K562 (cell line): Measurements from ENCODE around the gene ARFRP1. TPM values are rescaled to one million over a fixed set of nuclear protein-coding genes. Genes with fewer than 3 reads are reported as not detected.

ENCODE experiments used
- AFF1 ChIP-seq, 2 experiments: fragments of 450-650 bp; IDR thresholded peaks; 2 replicates each; pipeline ENCODE4 v1.6.1; 2018; ENCODE audit warnings: mild to moderate bottlenecking in 2 of 2, low read depth in 1 of 2; ENCODE audit not compliant: partially characterized antibody in 2 of 2
- HMBOX1 ChIP-seq: sonication (generic); IDR thresholded peaks from 2 replicates; pipeline ENCODE4 v1.6.1; 2016
- KDM4B ChIP-seq, 2 experiments: fragments of 450-650 bp in 1 of 2; sonication (generic) in 1 of 2; IDR thresholded peaks; 2 replicates each; pipeline ENCODE4 v1.6.1; 2016 to 2017; ENCODE audit warnings: borderline replicate concordance in 2 of 2, antibody characterized with exemption in 1 of 2, low read depth in 1 of 2, mild to moderate bottlenecking in 1 of 2
- NR0B1 ChIP-seq: fragments of 450-650 bp; IDR thresholded peaks from one replicate; pipeline ENCODE4 v1.6.1; 2018; ENCODE audit warnings: mild to moderate bottlenecking, moderate library complexity; ENCODE audit not compliant: partially characterized antibody
- RFX1 ChIP-seq: fragments of 450-650 bp; IDR thresholded peaks from 2 replicates; pipeline ENCODE4 v1.6.1; 2016; ENCODE audit warnings: mild to moderate bottlenecking, moderate library complexity
- polyA plus RNA-seq, 8 experiments: library from polyadenylated mRNA; depleted of rRNA in 4 of 8; stranded (reverse) in 5 of 8; unstranded in 3 of 8; fragments of >200 nt; fragmentation: Nextera tagmentation in 2 of 8; fragmentation: Illumina TruSeq in 1 of 8; extraction: Ambion mirVana in 2 of 8; extraction: Trizol in 1 of 8; gene quantifications; 2 replicates each; pipeline versions ENCODE4 v1.2.1 to v1.2.3, GENCODE V29; 2011 to 2014; ENCODE audit warnings: inconsistent platforms in 1 of 8, missing spikeins in 1 of 8
- total RNA-seq, 7 experiments: library from RNA; depleted of rRNA in 6 of 7; stranded (reverse); fragments of >200 nt in 6 of 7; fragmentation: Illumina TruSeq in 2 of 7; extraction: Trizol in 2 of 7; gene quantifications; 2 replicates each; pipeline versions ENCODE4 v1.2.1 to v1.2.3, GENCODE V29; 2011 to 2021; ENCODE audit warnings: low replicate concordance in 1 of 7

ARFRP1 gene
- total and polyA plus RNA-seq, 9 of the 15 experiments (the other 6 are each of a cell fraction or from before 2014, with no cell fraction given) = 2.2 to 78.9 (median 37.3) TPM

GRCh38 chr20:63750807-63751470 lies 43.2 kb upstream of the ARFRP1 start (continued):
- no peak for TF ChIP-seq HMBOX1
- no peak for TF ChIP-seq AFF1 (IDR thresholded peaks at IDR 0.05; ENCODE audit: low read depth in 1 of 2, partially characterized antibody in 2 of 2)
- TF ChIP-seq KDM4B (IDR thresholded peaks at IDR 0.05; ENCODE audit: borderline replicate concordance in 2 of 2, low read depth in 1 of 2) = no peak
- TF ChIP-seq NR0B1 = no peak
- TF ChIP-seq RFX1 = no peak
- TF ChIP-seq, all 486 proteins: peak for 7
